PC-9 (cell line): ENCODE results near the gene TMEM52B.

Experiments used
- EZH2 ChIP-seq: fragments of 200-600 bp; sonication (generic); IDR thresholded peaks from 2 replicates; pipeline ENCODE4 v1.8.0; 2017; ENCODE audit warnings: antibody characterized with exemption, low read depth
- TF ChIP-seq, protein P1 (sequence below): fragments of 200-600 bp; sonication (generic); conservative IDR thresholded peaks from 2 replicates; pipeline ENCODE4 v1.6.1; 2017; ENCODE audit warnings: mixed run types, antibody characterized with exemption, mild to moderate bottlenecking, moderate library complexity

DNA sequence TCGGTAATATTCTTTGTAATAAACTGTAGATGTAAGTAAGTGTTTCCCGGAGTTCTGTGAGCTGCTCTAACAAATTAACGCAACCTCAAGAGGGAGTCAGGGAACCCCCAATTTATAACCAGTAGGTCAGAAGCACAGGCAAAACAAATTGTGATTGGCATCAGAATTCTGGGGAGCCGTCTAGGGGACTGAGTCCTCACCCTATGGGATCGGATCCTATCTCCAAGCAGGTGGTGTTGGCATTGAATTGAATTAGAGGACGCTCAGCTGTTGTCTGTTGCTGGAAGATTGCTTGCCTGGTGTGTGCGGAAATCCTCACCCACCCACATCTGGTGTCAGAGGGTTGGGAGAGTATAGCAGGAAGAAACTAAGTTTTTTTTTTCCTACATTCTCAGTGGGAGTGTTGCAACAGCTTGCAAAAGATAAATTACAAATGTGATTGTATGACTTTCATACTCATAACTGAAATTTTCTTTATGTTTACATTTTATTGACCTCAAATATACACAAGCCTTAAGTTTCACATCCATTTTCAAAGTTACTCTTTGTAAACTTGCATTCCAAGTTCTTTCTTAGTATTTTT, 5.5 kb downstream of the TMEM52B start:
- TF ChIP-seq, protein P1, sequence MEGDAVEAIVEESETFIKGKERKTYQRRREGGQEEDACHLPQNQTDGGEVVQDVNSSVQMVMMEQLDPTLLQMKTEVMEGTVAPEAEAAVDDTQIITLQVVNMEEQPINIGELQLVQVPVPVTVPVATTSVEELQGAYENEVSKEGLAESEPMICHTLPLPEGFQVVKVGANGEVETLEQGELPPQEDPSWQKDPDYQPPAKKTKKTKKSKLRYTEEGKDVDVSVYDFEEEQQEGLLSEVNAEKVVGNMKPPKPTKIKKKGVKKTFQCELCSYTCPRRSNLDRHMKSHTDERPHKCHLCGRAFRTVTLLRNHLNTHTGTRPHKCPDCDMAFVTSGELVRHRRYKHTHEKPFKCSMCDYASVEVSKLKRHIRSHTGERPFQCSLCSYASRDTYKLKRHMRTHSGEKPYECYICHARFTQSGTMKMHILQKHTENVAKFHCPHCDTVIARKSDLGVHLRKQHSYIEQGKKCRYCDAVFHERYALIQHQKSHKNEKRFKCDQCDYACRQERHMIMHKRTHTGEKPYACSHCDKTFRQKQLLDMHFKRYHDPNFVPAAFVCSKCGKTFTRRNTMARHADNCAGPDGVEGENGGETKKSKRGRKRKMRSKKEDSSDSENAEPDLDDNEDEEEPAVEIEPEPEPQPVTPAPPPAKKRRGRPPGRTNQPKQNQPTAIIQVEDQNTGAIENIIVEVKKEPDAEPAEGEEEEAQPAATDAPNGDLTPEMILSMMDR, result no peak
- TF ChIP-seq EZH2, result no peak
